ENCODE measurements around the gene NFIX.
A peak's percentile ranks its signal among the peaks of the same experiment; 100 is the strongest.

NFIX gene

DNA sequence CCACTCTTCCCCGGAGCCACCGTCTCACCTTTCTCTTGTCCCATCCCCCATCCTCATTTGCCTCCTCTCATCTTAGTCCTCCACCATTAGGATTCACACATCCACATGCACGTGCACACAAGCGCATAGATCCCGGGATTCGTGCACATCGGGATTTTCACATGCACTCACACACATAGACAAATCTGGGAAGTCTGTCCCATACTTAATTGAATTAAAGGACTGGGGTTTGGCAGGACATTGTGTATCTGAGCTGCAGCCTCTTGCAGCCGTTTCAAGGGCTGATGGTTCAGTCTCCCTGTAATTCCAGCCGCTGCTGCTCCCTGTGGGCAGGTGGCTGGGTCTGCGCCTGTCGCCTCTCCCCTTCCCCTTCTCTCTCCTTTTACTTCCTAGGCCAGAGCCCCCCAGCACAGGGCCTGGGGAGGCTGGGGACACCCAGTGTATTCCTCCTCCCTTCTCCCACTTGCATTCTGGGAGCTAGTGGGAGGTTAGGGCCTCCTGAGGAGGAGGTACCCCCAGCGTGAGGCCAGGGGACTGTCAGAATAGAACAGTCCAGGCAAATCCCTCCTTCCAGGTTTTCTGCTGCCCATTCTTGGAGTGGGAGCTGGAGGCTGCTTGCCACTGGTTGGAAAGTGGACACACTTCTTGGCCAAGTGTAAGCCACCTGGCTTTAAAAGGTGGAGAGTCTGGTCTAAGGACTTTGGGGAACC, 63.8 kb downstream of the NFIX start:
- in situ Hi-C loops (cut with HindIII; ENCODE audit: low sequenced_read_pairs): no loop called here
- TF ChIP-seq, protein P1, sequence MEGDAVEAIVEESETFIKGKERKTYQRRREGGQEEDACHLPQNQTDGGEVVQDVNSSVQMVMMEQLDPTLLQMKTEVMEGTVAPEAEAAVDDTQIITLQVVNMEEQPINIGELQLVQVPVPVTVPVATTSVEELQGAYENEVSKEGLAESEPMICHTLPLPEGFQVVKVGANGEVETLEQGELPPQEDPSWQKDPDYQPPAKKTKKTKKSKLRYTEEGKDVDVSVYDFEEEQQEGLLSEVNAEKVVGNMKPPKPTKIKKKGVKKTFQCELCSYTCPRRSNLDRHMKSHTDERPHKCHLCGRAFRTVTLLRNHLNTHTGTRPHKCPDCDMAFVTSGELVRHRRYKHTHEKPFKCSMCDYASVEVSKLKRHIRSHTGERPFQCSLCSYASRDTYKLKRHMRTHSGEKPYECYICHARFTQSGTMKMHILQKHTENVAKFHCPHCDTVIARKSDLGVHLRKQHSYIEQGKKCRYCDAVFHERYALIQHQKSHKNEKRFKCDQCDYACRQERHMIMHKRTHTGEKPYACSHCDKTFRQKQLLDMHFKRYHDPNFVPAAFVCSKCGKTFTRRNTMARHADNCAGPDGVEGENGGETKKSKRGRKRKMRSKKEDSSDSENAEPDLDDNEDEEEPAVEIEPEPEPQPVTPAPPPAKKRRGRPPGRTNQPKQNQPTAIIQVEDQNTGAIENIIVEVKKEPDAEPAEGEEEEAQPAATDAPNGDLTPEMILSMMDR (IDR thresholded peaks at IDR 0.05; ENCODE audit: low read depth, low read length): peak; percentile 14
- H3K4me3 ChIP-seq (ENCODE audit: low read depth, low read length): no peak overlapping the region
- DNase-seq (ENCODE audit: low read depth, low spot score): no peak

DNA sequence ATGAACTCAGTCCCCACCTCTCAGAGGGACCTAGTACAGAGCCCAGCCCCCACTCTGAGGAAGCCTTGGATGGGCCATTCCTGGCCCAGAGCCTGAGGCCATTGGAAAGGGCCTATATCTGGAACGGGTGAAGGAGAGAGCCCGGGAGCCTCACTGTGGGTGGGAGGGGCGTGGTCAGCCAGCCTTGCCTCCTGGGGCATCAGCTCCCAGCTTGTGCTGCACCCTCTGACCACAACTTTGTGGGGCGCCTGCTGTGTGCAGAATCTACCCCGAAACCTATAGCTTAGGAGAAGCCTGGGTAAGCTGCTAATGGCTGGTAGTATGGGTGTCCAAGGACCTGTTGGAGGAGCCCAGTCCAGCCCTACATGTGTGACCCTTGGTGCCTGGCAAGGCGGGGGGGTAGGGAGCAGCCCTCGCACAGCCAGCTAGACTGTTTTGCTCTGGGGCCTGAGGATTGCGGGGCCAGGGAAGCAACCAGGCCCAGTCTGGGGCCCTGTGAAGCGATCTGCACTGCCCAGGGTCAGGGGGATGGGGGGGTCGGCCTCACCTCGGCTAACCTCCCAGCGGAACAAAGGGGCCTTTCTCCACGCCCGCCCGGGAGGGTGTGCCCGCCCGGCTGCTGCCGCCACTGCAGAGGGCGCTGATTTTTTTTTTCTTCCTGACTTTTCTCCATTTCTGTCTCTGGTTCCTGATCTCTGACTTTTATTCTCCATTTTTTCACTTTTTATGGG, 65.1 kb downstream of the NFIX start:
- TF ChIP-seq, protein P1 (IDR thresholded peaks at IDR 0.05; ENCODE audit: low read depth, low read length): no peak
- DNase-seq (ENCODE audit: low read depth, low spot score): no peak
- no peak overlapping the region for H3K4me3 ChIP-seq (ENCODE audit: low read depth, low read length)
- in situ Hi-C loops (cut with HindIII; ENCODE audit: low sequenced_read_pairs): no loop called here

DNA sequence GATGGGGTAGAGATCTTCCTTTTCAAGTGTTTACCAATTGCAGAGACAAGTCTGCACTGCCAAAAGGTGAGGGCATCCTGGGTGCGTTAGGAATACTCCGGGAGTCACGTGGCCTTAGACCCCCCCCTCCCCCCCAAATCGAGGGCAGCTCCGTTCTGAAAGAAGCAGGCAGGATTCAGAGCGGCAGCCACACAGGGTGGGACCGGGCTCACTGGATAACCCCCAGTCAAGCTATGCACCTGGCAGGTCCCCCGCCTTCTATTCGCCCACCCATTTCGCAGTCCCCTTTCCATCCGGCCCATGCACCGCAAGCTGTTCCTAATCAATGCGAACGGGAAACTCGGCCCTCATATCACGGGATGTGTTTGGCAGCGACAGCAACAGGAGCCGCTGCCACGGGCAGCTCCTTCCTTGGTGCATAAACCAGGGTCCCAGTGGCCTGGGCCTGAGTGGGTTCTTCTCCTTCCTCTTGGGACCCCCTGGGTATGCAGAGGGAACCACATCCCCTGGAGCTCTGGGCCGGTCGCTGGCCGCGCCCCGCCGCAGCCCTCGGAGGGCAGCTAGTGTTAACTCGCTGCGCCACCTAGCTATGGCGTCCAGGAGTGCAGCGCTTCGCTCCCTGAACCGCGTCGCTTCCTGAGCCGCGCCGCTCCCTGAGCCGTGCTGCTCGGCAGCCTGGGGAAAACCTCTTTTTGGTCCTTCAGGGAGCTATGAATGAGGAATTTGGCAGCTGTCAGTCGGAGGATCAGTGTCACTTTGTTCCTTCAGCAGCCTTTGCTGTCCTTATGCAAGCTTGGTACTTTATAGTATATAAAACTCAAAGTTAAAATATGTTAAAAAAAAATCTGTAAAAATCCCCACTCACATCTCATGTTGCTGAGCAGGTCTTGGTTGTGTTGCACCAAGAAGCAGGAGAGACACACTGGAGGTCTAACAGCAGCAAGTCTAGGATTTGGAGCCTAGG, 66.0 kb downstream of the NFIX start:
- in situ Hi-C loops (cut with HindIII; ENCODE audit: low sequenced_read_pairs): no loop called here
- H3K4me3 ChIP-seq (ENCODE audit: low read depth, low read length): peak overlapping the region; percentile 10
- peak; percentile 74 for DNase-seq (ENCODE audit: low read depth, low spot score)
- TF ChIP-seq, protein P1 (IDR thresholded peaks at IDR 0.05; ENCODE audit: low read depth, low read length): peak; percentile 91

DNA sequence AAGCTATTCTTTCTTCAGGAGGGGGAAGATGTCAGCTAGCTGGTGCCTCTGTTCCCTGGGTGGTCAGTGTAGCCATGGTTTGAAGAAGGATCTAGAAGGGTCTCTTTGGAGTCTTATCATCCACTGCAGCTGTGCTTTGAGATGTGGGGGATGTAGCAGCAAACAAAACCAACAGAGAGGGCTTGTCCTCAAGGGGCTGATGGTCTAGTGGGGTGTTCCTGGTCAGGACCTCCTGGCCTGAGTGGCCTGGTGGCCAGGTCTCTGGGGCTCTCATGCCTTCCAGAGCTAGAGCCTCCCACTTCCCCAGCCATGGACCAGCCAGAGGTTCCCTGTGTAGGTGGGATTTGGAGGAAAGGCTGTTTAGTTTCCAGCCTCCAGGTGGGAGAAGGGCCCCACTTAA, 67.0 kb downstream of the NFIX start:
- TF ChIP-seq, protein P1 (IDR thresholded peaks at IDR 0.05; ENCODE audit: low read depth, low read length): no peak
- DNase-seq (ENCODE audit: low read depth, low spot score): no peak
- no peak overlapping the region for H3K4me3 ChIP-seq (ENCODE audit: low read depth, low read length)
- in situ Hi-C loops (cut with HindIII; ENCODE audit: low sequenced_read_pairs): no loop called here

DNA sequence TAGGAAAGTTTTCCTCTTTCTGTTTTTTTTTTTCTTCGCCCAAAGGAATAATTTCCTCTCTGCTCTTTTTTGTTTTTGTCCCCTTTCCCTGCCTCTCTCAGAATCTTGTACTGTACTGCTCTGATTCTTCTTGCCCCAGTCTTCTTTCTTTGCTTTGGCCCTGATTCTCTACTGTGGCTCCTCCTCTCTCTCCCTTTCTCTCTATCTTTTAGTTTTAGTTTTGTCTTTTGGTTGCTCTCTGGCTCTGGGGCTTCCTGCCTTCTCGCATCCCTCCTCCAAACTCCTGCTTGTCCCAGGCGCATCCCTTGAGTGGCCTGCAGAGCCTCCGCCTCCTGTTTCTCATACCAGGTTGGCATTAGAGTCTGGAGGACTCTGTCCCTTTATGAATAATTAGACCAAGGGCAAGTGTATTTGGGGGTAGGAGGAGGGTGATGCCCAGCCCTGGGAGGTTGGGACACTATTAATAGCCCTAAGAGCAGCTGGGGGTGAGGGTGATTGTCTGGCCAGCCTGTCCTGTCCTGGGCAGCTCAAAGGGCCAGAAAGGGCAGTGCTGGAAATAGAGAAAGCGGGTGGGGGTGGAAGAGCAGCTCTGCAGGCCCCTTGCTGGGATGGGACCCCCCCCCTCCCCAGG, 68.3 kb downstream of the NFIX start:
- DNase-seq (ENCODE audit: low read depth, low spot score): no peak
- in situ Hi-C loops (cut with HindIII; ENCODE audit: low sequenced_read_pairs): no loop called here
- TF ChIP-seq, protein P1 (IDR thresholded peaks at IDR 0.05; ENCODE audit: low read depth, low read length): no peak
- no peak overlapping the region for H3K4me3 ChIP-seq (ENCODE audit: low read depth, low read length)

DNA sequence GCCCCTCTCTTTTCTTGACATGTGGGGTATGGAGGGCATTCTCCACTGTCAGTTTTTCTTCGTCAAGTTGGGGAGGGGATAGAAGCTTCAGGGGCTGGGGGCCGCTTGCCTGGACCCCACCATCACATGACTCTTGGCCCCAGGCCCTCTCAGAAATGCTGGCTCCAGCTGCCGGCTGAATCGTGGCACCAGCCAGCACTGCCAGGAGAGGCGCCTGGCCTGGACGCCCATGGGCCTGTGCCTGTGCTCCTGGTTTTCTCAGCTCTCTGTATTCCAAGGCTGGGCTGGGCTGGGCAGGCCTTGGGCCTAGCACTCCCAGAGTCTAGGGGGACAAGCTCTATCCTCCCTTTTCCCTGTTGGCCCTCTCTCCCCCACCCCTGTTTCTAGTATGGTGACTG, 68.8 kb downstream of the NFIX start:
- TF ChIP-seq, protein P1 (IDR thresholded peaks at IDR 0.05; ENCODE audit: low read depth, low read length): no peak
- in situ Hi-C loops (cut with HindIII; ENCODE audit: low sequenced_read_pairs): no loop called here
- DNase-seq (ENCODE audit: low read depth, low spot score): no peak
- H3K4me3 ChIP-seq (ENCODE audit: low read depth, low read length): no peak overlapping the region

All from astrocyte of the spinal cord (primary cell).